HEK293 (cell line): Measurements from ENCODE around the gene PLA2G4D.
"Not testable (repeated sequence)": the region's sequence is repeated elsewhere in the genome, so short reads cannot be mapped to it uniquely, and the experiment has no call there.

Experiments
- CTCF ChIA-PET: fragments of 350-600 bp; formaldehyde crosslinking; extraction: SDS; loops from one replicate; lab custom pipeline; 2021; ENCODE audit warnings: antibody characterized with exemption; lab: Yijun Ruan, JAX
- POLR2A ChIA-PET: fragments of 300-600 bp; formaldehyde crosslinking; extraction: SDS; loops from one replicate; lab custom pipeline; 2020; ENCODE audit warnings: antibody characterized with exemption, inconsistent platforms; lab: Yijun Ruan, JAX
- H3K27ac ChIP-seq: fragments of 200-500 bp; sonication (Bioruptor generic); 2 replicates; pipeline ENCODE4 v1.5.1; 2014; ENCODE audit warnings: low read depth, low read length, control low read depth, inconsistent platforms; ENCODE audit errors: extremely low read depth
- H3K36me3 ChIP-seq, 2 experiments: fragments of 200-500 bp in 1 of 2; sonication (Bioruptor generic) in 1 of 2; 1 replicate in 1 of 2; 2 replicates in 1 of 2; pipeline ENCODE4 v1.5.1; 2014 to 2017; ENCODE audit warnings: inconsistent platforms in 2 of 2, low read length in 2 of 2; ENCODE audit not compliant: control insufficient read depth in 2 of 2, insufficient read depth in 1 of 2
- H3K4me1 ChIP-seq: fragments of 200-500 bp; sonication (Bioruptor generic); 2 replicates; pipeline ENCODE4 v1.5.1; 2014; ENCODE audit warnings: mild to moderate bottlenecking, low read length, inconsistent platforms; ENCODE audit not compliant: control insufficient read depth, insufficient read depth
- H3K4me3 ChIP-seq: 2 replicates; pipeline ENCODE4 v1.5.1; 2011; ENCODE audit warnings: low read depth, mild to moderate bottlenecking, control low read depth, low read length, moderate library complexity
- H3K9me3 ChIP-seq: fragments of 200-500 bp; sonication (Bioruptor generic); 2 replicates; pipeline ENCODE4 v1.5.1; 2014; ENCODE audit warnings: low read depth, low read length, inconsistent platforms; ENCODE audit not compliant: control insufficient read depth, insufficient read depth
- BCL6B ChIP-seq: fragments of 450-650 bp; formaldehyde crosslinking; IDR thresholded peaks from 2 replicates; pipeline ENCODE4 v1.5.1; 2017; ENCODE audit warnings: missing biosample characterization, missing genetic modification characterization
- FEZF1 ChIP-seq: fragments of 450-650 bp; formaldehyde crosslinking; IDR thresholded peaks from 2 replicates; pipeline ENCODE4 v1.5.1; 2016; ENCODE audit warnings: missing biosample characterization, missing genetic modification characterization
- KLF7 ChIP-seq: fragments of 450-650 bp; formaldehyde crosslinking; IDR thresholded peaks from 2 replicates; pipeline ENCODE4 v1.5.1; 2016; ENCODE audit warnings: missing biosample characterization, missing genetic modification characterization, borderline replicate concordance
- SCRT2 ChIP-seq: fragments of 450-650 bp; formaldehyde crosslinking; IDR thresholded peaks from 2 replicates; pipeline ENCODE4 v1.5.1; 2016; ENCODE audit warnings: missing biosample characterization, missing genetic modification characterization
- SP2 ChIP-seq: fragments of 450-650 bp; formaldehyde crosslinking; IDR thresholded peaks from 2 replicates; pipeline ENCODE4 v1.5.1; 2016; ENCODE audit warnings: missing biosample characterization, missing genetic modification characterization
- ZBTB7A ChIP-seq: fragments of 450-650 bp; formaldehyde crosslinking; IDR thresholded peaks from 2 replicates; pipeline ENCODE4 v1.5.1; 2016; ENCODE audit warnings: low read depth, missing biosample characterization, missing genetic modification characterization
- ZNF121 ChIP-seq: fragments of 450-650 bp; formaldehyde crosslinking; IDR thresholded peaks from 2 replicates; pipeline ENCODE4 v1.5.1; 2016; ENCODE audit warnings: missing biosample characterization, missing genetic modification characterization
- ZNF133 ChIP-seq: fragments of 450-650 bp; formaldehyde crosslinking; IDR thresholded peaks from 2 replicates; pipeline ENCODE4 v1.5.1; 2016; ENCODE audit warnings: missing biosample characterization, missing genetic modification characterization
- ZNF138 ChIP-seq: fragments of 450-650 bp; formaldehyde crosslinking; IDR thresholded peaks from 2 replicates; pipeline ENCODE4 v1.5.1; 2016; ENCODE audit warnings: missing biosample characterization, missing genetic modification characterization, borderline replicate concordance
- ZNF155 ChIP-seq: fragments of 450-650 bp; formaldehyde crosslinking; IDR thresholded peaks from 2 replicates; pipeline ENCODE4 v1.5.1; 2016; ENCODE audit warnings: missing biosample characterization, missing genetic modification characterization
- ZNF157 ChIP-seq: fragments of 450-650 bp; formaldehyde crosslinking; IDR thresholded peaks from 2 replicates; pipeline ENCODE4 v1.5.1; 2016; ENCODE audit warnings: missing biosample characterization, missing genetic modification characterization
- ZNF16 ChIP-seq: fragments of 450-650 bp; formaldehyde crosslinking; IDR thresholded peaks from 2 replicates; pipeline ENCODE4 v1.5.1; 2016; ENCODE audit warnings: low read depth, missing biosample characterization, missing genetic modification characterization
- ZNF202 ChIP-seq: fragments of 450-650 bp; formaldehyde crosslinking; IDR thresholded peaks from 2 replicates; pipeline ENCODE4 v1.5.1; 2016; ENCODE audit warnings: missing biosample characterization, missing genetic modification characterization, borderline replicate concordance
- ZNF221 ChIP-seq: fragments of 450-650 bp; formaldehyde crosslinking; IDR thresholded peaks from 2 replicates; pipeline ENCODE4 v1.5.1; 2017; ENCODE audit warnings: missing biosample characterization, missing genetic modification characterization, borderline replicate concordance
- ZNF274 ChIP-seq, 2 experiments: fragments of 200-500 bp in 1 of 2; fragments of 450-650 bp in 1 of 2; sonication (Bioruptor generic) in 1 of 2; formaldehyde crosslinking in 1 of 2; IDR thresholded peaks; 2 replicates each; pipeline versions ENCODE4 v1.5.1 to v1.6.1; 2014 to 2016; ENCODE audit warnings: borderline replicate concordance in 1 of 2, inconsistent platforms in 1 of 2, low read length in 1 of 2, missing biosample characterization in 1 of 2, missing genetic modification characterization in 1 of 2
- ZNF311 ChIP-seq: fragments of 450-650 bp; formaldehyde crosslinking; IDR thresholded peaks from 2 replicates; pipeline ENCODE4 v1.5.1; 2017; ENCODE audit warnings: missing biosample characterization, missing genetic modification characterization, borderline replicate concordance
- ZNF366 ChIP-seq: fragments of 450-650 bp; formaldehyde crosslinking; conservative IDR thresholded peaks from 2 replicates; pipeline ENCODE4 v1.5.1; 2016; ENCODE audit warnings: missing biosample characterization, missing genetic modification characterization
- ZNF426 ChIP-seq: fragments of 450-650 bp; formaldehyde crosslinking; IDR thresholded peaks from 2 replicates; pipeline ENCODE4 v1.5.1; 2017; ENCODE audit warnings: missing biosample characterization, missing genetic modification characterization, mild to moderate bottlenecking, inconsistent platforms, moderate library complexity
- ZNF555 ChIP-seq: fragments of 450-650 bp; formaldehyde crosslinking; conservative IDR thresholded peaks from 2 replicates; pipeline ENCODE4 v1.5.1; 2017; ENCODE audit warnings: missing biosample characterization, mild to moderate bottlenecking, missing genetic modification characterization, inconsistent platforms
- ZNF677 ChIP-seq: fragments of 450-650 bp; IDR thresholded peaks from 2 replicates; pipeline ENCODE4 v1.5.0; 2018; ENCODE audit warnings: missing biosample characterization, mild to moderate bottlenecking, missing genetic modification characterization, moderate library complexity
- ZNF843 ChIP-seq: fragments of 450-650 bp; formaldehyde crosslinking; IDR thresholded peaks from 2 replicates; pipeline ENCODE4 v1.5.1; 2016; ENCODE audit warnings: missing biosample characterization, missing genetic modification characterization

PLA2G4D gene

DNA sequence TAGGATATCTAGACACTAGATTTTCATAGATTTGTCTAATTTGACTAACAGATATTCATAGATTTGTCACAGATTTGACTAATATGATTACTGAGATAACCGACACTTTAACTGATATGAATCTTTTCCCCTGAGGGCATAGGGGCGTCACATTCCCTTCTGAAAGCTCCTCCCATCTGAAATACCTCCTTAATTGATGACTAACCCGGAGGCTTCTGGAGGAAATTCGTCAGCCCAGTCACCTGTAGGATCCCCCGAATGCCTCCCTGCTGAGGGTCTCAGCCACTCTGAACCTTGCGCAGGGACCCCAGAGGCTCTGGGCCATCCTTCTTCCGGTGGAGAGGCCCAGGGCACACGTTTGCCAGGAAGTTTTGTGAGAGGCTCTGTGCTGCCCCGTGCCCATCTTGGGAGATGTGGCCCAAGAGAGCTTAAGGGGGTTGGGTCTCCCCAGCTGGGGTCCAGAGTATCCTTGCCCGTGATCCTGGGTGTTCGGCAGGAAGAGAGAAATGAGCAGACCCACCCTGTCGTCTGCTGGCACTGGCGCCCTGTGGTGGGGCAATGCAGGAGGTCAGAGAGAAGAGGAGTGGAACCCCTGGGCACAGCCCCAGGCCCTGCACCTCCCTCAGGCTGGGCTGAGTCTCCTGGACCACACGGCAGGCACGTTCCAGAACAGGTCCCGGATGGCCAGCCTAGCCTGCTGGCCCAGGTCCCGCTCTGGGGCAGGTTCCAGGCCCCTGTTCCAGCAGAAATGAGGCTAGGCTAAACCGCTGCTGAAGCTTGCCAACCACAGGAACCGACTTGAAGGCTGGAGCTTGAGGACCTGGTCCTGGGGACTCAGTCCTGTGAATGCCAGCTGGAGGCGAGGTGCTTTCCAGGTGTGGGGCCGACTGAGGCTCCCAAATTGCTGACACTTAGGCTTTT, 1.7 kb downstream of the PLA2G4D start:
- 0 out of 2 replicates have a peak, but pooled peaks cover 3% of the 10 kb centered on the region for H3K4me1 ChIP-seq
- H3K9me3 ChIP-seq = no peaks in the 10 kb centered on the region
- H3K27ac ChIP-seq = no peak overlapping the region
- TF ChIP-seq SCRT2 (tag by site-specific recombination) (peak; percentile 49), ZNF426 (no peak), ZNF677 (no peak)
- TF ChIP-seq, all 188 proteins: peak for 1
- Histone ChIP-seq H3K4me3 (no peak overlapping the region), H3K36me3 (no peaks in the 10 kb centered on the region)
- ChIA-PET POLR2A (no interaction called here), CTCF (interaction anchor here (0.9 kb wide), 1 partner anchor 9 kb away, joined by 3 read pairs; no protein-coding TSS in a partner anchor)

DNA sequence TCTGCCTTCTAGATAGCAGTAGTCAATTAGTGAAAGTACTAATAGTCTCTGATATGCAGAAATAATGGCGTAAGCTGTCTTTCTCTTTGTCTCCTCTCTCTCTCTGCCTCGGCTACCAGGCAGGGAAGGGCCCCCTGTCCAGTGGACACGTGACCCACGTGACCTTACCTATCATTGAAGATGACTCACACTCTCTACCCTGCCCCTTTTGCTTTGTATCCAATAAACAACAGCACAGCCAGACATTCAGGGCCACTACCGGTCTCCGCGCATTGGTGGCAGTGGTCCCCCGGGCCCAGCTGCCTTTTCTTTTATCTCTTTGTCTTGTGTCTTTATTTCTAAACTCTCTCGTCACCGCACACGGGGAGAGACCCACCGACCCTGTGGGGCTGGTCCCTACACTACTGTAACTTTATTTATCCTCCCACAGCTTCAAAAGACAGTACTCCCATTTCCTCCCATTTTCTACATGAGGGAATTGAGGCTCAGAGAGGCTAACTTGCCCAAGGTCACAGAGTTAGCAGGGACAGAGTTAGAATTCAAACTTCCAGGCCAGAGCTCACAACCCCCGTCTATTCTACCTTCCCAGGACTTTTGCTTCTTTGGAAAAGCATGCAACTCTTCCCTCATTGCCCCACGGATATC, 2.5 kb downstream of the PLA2G4D start:
- H3K9me3 ChIP-seq, H3K4me3 ChIP-seq, POLR2A ChIA-PET, CTCF ChIA-PET, H3K36me3 ChIP-seq, H3K27ac ChIP-seq, H3K4me1 ChIP-seq: not testable (repeated sequence)

GRCh38 chr15:42090781-42091180, 3.6 kb downstream of the PLA2G4D start:
- Histone ChIP-seq H3K27ac (no peak overlapping the region), H3K4me1 (0 out of 2 replicates have a peak, but pooled peaks cover 3% of the 10 kb centered on the region), H3K36me3 (no peaks in the 10 kb centered on the region), H3K9me3 (no peaks in the 10 kb centered on the region)
- POLR2A ChIA-PET = no interaction called here
- TF ChIP-seq BCL6B (tag by site-specific recombination) = no peak
- TF ChIP-seq ZNF16 (tag by site-specific recombination) = no peak
- TF ChIP-seq SP2 (tag by site-specific recombination) = no peak
- no peak for TF ChIP-seq ZNF202 (tag by site-specific recombination)
- TF ChIP-seq ZNF311 = no peak
- TF ChIP-seq FEZF1 (tag by site-specific recombination) = no peak
- TF ChIP-seq ZNF555 = no peak
- no peak for TF ChIP-seq ZNF221
- TF ChIP-seq ZBTB7A = no peak
- TF ChIP-seq ZNF274 (IDR thresholded peaks at IDR 0.05; ENCODE audit: low read length) = no peak
- TF ChIP-seq ZNF274 (tag by site-specific recombination; IDR thresholded peaks at IDR 0.05; ENCODE audit: borderline replicate concordance) = no peak
- no peak for TF ChIP-seq KLF7 (tag by site-specific recombination)
- TF ChIP-seq, all 188 proteins: peak for 0
- no peak overlapping the region for H3K4me3 ChIP-seq
- CTCF ChIA-PET = interaction anchor here (0.6 to 1.9 kb wide), 4 partner anchors 13 to 44 kb away, joined by 3 to 7 read pairs (median 4); no protein-coding TSS in a partner anchor

DNA sequence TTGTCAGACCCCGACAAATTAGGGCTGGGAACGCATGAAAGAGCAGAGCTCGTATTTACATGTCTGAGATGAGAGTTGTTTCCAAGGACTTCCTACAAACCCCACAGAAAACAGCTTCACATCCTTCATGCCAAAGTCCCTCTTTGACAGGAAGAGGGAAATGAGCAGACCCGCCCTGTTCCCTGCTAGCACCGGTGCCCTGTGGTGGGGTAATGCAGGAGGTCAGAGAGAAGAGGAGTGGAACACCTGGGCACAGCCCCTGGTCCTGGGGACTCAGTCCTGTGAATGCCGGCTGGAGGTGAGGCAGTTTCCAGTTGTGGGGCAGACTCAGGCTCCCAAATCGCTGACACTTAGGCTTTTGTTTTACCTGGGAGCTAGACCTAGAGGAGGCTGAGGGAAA, 4.0 kb downstream of the PLA2G4D start:
- Histone ChIP-seq H3K27ac (no peak overlapping the region), H3K9me3 (no peaks in the 10 kb centered on the region), H3K36me3 (no peaks in the 10 kb centered on the region), H3K4me3 (no peak overlapping the region), H3K4me1 (0 out of 2 replicates have a peak, but pooled peaks cover 3% of the 10 kb centered on the region)
- ChIA-PET CTCF (interaction anchor here (0.6 to 1.9 kb wide), 3 partner anchors 13 to 44 kb away, joined by 4 to 7 read pairs (median 4); no protein-coding TSS in a partner anchor), POLR2A (no interaction called here)
- TF ChIP-seq ZNF366 (tag by site-specific recombination) (no peak), BCL6B (tag by site-specific recombination) (no peak), ZNF155 (tag by site-specific recombination) (no peak), ZNF138 (tag by site-specific recombination) (no peak), ZNF843 (tag by site-specific recombination) (no peak), ZNF157 (tag by site-specific recombination) (no peak), ZNF121 (tag by site-specific recombination) (no peak), ZNF133 (tag by site-specific recombination) (no peak)
